Measurements from ENCODE around the gene CKAP4.

- no peak for TF ChIP-seq ZBTB5 (IDR thresholded peaks at IDR 0.05)
- TF ChIP-seq POLR2A (conservative IDR thresholded peaks at IDR 0.05), result no peak
- no peak for TF ChIP-seq PHF20 (IDR thresholded peaks at IDR 0.05; ENCODE audit: partially characterized antibody)
- no peak for TF ChIP-seq ZFX (CRISPR knock-in tag; IDR thresholded peaks at IDR 0.05)
- no peak for TF ChIP-seq ZNF407 (IDR thresholded peaks at IDR 0.05; ENCODE audit: low read depth)
- TF ChIP-seq MAX (CRISPR knock-in tag; IDR thresholded peaks at IDR 0.05), result no peak
- no peak for TF ChIP-seq CTCF (IDR thresholded peaks at IDR 0.05 in 2 of 3, conservative IDR thresholded peaks at IDR 0.05 in 1 of 3; ENCODE audit: insufficient read depth in 2 of 3, low read depth in 1 of 3, low read length in 3 of 3)
- no peak for TF ChIP-seq HSF4 (CRISPR knock-in tag; IDR thresholded peaks at IDR 0.05; ENCODE audit: borderline replicate concordance)
- no peak for TF ChIP-seq JUND (IDR thresholded peaks at IDR 0.05; ENCODE audit: borderline replicate concordance, low read depth, low read length)
- no peak for TF ChIP-seq JUND (tag; IDR thresholded peaks at IDR 0.05; ENCODE audit: borderline replicate concordance, low read depth, low read length)
- no peak for TF ChIP-seq TGIF2 (CRISPR knock-in tag; IDR thresholded peaks at IDR 0.05)
- TF ChIP-seq ZNF175 (CRISPR knock-in tag; IDR thresholded peaks at IDR 0.05; ENCODE audit: low read depth), result no peak
- TF ChIP-seq ZNF24 (IDR thresholded peaks at IDR 0.05), result no peak
- TF ChIP-seq CEBPG (CRISPR knock-in tag; IDR thresholded peaks at IDR 0.05), result no peak
- TF ChIP-seq CEBPG (tag; conservative IDR thresholded peaks at IDR 0.05 in 1 of 2, IDR thresholded peaks at IDR 0.05 in 1 of 2), result no peak
Observed at GRCh38 chr12:106188256-106188655, 59.6 kb downstream of the CKAP4 start.

Measured in K562 (cell line).